Neural cell (in vitro differentiated cells): ENCODE data around the gene GANC.

Source experiments
- CTCF ChIP-seq: fragments of 450-650 bp; IDR thresholded peaks from 2 replicates; pipeline ENCODE4 v1.5.1; 2014; ENCODE audit warnings: antibody characterized with exemption, mild to moderate bottlenecking, moderate library complexity; ENCODE audit not compliant: poor library complexity, severe bottlenecking
- EP300 ChIP-seq: fragments of 450-650 bp; conservative IDR thresholded peaks from 2 replicates; pipeline ENCODE4 v1.6.1; 2014; ENCODE audit warnings: antibody characterized with exemption, mild to moderate bottlenecking, moderate library complexity; ENCODE audit not compliant: poor library complexity, severe bottlenecking
- EZH2 ChIP-seq: fragments of 200-600, 300-800 bp; shearing (Covaris generic), sonication (generic); IDR thresholded peaks from 2 replicates; pipeline ENCODE4 v1.6.1; 2014; ENCODE audit warnings: antibody characterized with exemption, low read length, borderline replicate concordance, mild to moderate bottlenecking; ENCODE audit not compliant: insufficient read depth, poor library complexity, severe bottlenecking
- MXI1 ChIP-seq: fragments of 450-650 bp; conservative IDR thresholded peaks from 2 replicates; pipeline ENCODE4 v1.6.1; 2014; ENCODE audit warnings: antibody characterized with exemption, mild to moderate bottlenecking; ENCODE audit not compliant: poor library complexity, severe bottlenecking
- POLR2AphosphoS5 ChIP-seq: IDR thresholded peaks from 2 replicates; pipeline ENCODE4 v1.6.1; 2012
- RAD21 ChIP-seq: fragments of 450-650 bp; conservative IDR thresholded peaks from 2 replicates; pipeline ENCODE4 v1.6.1; 2014; ENCODE audit warnings: antibody characterized with exemption, mild to moderate bottlenecking, moderate library complexity
- REST ChIP-seq: IDR thresholded peaks from 2 replicates; pipeline ENCODE4 v1.6.1; 2012; ENCODE audit warnings: borderline replicate concordance

GRCh38 chr15:42401544-42402454 lies 128.8 kb downstream of the GANC start:
- TF ChIP-seq CTCF (no peak), EP300 (no peak), POLR2AphosphoS5 (no peak), REST (no peak), EZH2 (no peak), MXI1 (no peak), RAD21 (no peak)
